Measurements from ENCODE around the gene PLEKHA4.
A peak's percentile ranks its signal among the peaks of the same experiment; 100 is the strongest.
"Not testable (repeated sequence)": the region's sequence is repeated elsewhere in the genome, so short reads cannot be mapped to it uniquely, and the experiment has no call there.

The PLEKHA4 gene, protein sequence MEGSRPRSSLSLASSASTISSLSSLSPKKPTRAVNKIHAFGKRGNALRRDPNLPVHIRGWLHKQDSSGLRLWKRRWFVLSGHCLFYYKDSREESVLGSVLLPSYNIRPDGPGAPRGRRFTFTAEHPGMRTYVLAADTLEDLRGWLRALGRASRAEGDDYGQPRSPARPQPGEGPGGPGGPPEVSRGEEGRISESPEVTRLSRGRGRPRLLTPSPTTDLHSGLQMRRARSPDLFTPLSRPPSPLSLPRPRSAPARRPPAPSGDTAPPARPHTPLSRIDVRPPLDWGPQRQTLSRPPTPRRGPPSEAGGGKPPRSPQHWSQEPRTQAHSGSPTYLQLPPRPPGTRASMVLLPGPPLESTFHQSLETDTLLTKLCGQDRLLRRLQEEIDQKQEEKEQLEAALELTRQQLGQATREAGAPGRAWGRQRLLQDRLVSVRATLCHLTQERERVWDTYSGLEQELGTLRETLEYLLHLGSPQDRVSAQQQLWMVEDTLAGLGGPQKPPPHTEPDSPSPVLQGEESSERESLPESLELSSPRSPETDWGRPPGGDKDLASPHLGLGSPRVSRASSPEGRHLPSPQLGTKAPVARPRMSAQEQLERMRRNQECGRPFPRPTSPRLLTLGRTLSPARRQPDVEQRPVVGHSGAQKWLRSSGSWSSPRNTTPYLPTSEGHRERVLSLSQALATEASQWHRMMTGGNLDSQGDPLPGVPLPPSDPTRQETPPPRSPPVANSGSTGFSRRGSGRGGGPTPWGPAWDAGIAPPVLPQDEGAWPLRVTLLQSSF

DNA sequence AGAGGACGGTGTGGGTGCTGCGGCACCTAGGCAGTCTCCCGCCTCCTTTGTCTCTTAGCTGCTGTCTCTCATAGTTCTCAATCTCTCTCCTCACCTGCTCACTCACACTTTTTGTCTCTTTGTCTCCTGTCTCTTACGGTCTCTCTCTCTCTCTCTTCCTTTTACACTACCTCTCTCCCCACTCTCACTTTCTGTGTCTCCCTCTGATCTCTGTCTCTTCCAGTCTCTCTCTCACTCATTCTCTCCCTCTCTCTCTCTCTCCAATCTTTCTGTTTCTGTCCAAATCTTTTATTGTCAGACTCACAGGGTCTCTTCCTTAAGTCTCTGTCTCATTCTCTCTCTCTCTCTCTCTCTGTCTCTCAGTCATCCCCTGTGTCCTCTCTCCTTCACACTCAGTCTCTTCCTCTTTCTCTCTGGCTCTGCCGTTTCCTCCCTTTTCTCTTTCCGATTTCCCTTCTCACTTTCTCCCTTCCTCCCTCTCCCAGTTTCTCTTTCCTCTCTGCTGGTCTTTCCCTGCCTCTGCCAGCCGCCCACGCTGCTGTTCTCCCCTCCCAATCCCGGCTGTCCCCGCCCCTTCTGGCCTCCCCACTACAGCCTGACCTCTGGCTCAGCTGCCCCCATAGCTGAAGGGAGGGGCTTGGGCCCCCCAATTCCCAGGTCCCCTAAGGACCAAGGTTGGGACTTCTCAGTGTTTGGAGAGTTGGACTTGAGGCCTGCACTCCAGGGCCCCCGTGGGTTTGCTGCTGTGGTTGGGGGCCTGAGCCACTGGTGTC is at the start of gene PLEKHA4:
TSS of gene PLEKHA4 (minus strand) at position 504 of the 773 bp plus-strand sequence. CDS start 997 bp downstream, outside the sequence.
- DNase-seq (ENCODE audit: extremely low read depth in 1 of 2, low read depth in 1 of 2): no peak

DNA sequence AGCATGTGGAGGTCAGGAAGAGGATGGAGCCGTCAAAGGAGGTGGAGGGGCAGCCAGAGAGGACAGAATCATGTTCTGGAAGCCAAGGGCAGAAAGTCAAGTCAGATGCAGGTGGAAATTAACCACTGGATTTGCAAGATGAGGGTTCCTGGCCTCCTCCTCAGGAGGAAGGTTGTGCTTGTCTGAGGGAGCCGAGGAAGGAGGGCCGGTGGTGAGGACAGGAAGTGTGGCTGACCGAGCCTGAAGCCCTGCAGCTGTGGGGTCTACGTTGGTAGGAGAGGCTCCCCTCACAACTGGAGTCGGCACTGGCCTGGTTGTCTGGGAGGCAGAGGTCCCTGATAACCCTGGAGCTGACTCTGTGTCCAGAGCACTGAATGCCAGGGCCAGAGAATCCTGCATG is 49.7 kb upstream of the PLEKHA4 start:
- no peak for DNase-seq (ENCODE audit: extremely low read depth in 1 of 2, low read depth in 1 of 2)

DNA sequence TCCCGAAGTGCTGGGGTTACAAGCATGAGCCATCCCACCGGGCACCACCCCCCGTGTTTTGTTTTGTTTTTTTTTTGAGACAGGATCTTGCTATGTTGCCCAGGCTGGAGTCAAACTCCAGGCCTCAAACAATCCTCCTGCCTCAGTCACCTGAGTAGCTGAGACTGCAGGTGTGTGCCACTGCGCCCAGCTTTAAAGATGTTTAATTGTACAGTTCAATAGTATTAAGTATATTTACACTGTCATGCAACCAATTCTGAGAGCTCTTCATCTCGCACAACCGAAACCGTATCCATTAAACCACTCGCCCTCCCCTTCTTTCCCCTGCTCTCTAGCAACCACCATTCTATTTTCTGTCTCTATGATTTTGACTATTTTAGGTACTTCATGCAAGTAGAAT is 47.3 kb upstream of the PLEKHA4 start:
- DNase-seq (ENCODE audit: extremely low read depth in 1 of 2, low read depth in 1 of 2): no peak

DNA sequence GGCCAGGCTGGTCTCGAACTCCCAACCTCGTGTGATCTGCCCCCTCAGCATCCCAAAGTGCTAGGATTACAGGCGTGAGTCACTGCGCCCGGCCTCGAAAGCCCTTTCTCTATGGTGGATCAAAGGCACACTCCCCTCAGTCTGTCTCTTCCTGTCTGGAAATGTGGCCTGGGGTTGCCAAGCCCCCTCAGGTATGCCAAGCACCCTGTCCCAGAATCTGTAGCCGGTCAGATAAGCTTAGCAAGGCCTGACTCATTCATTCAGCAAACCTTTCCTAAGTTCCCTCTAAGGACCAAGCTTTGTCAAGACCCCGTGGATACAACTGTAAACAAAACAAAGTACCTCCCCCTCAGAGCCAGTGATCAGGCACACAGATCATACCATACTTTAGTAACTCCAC is 45.8 kb upstream of the PLEKHA4 start:
- DNase-seq (ENCODE audit: extremely low read depth in 1 of 2, low read depth in 1 of 2): no peak

DNA sequence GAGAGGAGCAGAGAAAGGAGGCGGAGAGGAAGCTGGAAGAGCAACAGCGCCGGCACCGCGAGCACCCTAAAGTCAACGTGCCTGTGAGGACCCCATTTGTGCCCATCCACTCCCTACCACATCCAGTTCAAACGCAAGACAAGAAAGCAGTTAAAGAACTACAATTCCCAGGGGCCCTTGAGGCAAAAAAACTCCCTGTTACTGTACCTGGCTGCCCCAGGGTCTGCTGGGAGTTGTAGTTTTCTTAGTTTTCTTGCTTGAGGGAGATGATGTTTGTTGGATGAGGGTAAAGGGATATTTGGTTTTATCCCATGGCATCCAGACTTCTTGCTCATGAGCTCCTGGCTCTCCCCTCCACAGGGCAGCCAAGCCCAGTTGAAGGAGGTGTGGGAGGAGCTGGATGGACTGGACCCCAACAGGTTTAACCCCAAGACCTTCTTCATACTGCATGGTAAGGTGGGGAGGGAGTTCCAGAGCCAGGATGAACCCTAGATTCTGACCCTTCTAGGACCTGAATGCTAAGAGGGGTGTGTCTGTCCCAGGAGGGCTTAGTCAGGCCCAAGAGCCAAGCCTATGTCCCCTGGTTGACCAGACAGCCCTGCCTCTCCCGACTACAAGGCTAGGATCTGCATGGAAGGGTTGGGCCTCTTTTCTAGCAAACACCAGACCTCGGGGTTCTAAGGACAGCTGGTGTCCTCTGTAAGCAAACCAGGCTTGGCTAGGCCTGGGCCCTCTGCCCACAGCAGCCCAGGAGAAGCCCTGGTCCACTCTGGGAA is 44.9 kb upstream of the PLEKHA4 start:
- DNase-seq (ENCODE audit: extremely low read depth in 1 of 2, low read depth in 1 of 2): no peak

DNA sequence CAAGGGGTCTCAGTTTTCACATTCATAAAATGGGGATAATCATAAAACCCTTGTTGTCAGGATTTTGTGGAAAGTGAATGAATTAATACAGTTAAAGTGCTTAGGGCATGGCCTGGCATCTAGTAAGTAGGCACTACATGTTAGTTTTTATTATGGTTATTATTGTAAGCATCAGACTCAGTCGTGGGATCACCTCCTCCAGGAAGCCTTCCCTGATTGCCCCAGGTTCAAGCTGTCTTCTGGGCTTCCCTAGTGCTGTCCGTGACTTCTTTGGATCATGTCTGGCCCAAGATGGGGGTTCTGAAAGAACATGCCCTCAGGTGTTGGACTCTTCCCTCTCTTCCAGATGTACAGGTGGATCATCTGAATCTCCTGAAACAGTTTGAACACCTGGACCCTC is 42.4 kb upstream of the PLEKHA4 start:
- DNase-seq (ENCODE audit: extremely low read depth in 1 of 2, low read depth in 1 of 2): no peak

DNA sequence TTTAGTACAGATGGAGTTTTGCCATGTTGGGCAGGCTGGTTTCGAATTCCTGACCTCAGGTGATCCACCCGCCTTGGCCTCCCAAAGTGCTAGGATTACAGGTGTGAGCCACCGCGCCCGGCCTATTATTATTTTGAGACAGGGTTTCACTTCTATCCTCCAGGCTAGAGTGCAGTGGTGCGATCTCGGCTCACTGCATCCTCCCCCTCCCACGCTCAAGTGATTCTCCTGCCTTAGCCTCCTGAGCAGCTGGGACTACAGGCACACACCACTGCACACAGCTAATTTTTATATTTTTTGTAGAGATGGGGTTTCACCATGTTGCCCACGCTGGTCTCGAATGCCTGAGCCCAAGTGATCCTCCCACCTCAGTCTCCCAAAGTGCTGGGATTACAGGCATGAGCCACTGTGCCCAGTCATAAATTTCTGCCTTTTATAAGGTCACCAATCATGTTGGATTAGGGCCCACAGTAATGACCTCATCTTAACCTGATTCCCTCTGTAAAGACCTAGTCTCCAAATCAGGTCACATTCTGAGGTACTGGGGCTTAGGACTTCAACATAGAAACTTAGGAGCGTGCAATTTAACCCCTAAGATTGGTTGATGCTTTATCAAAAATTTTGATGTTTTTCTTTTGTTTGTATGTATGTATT is 41.1 kb upstream of the PLEKHA4 start:
- not testable (repeated sequence) for DNase-seq (ENCODE audit: extremely low read depth in 1 of 2, low read depth in 1 of 2)

DNA sequence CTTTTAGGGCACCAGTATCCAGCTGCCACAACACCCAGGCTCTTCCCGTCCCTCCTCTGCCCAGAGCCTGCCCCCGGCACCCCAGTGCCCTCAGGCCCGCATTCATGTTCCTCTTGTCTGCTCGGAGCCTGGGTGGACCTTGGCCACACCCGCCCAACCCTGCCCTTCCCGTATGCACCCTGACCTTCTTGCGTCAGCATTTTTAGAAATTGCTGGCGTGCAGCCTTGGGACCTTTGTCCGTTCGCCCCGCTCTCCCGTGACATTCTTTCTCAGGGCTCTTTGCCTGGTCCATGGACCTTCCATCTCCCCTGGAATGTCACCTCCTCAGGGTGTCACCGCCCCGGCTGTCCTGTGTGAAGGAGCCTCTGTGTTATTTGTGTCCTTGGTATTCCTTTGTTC is 39.3 kb upstream of the PLEKHA4 start:
- DNase-seq (ENCODE audit: extremely low read depth in 1 of 2, low read depth in 1 of 2): no peak

DNA sequence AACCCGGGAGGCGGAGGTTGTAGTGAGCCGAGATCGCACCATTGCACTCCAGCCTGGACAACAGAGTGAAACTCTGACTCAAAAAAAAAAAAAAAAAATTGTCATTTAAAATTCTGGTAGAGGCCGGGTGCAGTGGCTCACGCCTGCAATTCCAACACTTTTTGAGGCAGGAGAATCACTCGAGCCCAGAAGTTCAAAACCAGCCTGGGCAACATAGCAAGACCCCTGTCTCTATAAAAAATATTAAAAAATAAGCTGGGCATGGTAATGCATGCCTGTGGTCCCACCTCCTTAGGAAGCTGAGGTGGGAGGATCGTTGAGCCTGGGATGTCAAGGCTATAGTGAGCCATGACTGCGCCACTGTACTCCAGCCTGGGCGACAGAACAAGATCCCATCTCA is 37.9 kb upstream of the PLEKHA4 start:
- DNase-seq (ENCODE audit: extremely low read depth in 1 of 2, low read depth in 1 of 2): no peak

DNA sequence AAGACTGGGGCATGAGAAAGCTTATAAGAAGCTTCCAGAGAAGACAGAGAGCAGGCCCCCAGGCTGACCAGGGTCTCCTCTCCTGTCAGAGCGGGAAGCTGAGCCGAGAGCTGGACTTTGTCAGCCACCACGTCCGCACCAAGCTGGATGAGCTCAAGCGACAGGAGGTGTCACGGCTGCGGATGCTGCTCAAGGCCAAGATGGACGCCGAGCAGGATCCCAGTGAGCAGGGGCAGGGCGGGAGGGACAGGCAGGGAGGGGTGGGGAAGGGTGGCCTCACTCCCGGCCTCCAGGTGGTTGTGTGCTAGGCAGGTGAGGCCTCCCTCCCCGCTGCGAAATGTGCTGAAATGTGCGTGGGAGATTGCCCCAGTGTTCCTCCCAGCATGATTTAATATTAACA is 37.2 kb upstream of the PLEKHA4 start:
- no peak for DNase-seq (ENCODE audit: extremely low read depth in 1 of 2, low read depth in 1 of 2)

DNA sequence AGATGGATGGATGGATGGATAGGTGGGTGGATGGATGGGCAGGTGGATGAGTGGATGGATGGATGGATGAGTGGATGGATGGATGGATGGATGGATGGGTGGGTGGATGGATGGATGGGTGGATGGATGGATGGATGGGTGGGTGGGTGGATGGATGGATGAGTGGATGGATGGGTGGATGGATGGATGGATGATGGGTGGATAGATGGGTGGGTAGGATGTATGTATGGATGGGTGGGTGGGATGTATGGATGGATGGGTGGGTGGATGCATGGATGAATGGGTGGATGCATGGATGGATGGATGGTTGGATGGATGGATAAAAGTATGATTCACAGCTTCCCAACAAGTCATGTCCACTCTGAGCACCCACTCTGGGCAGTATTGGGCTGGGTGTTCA is 35.4 kb upstream of the PLEKHA4 start:
- not testable (repeated sequence) for DNase-seq (ENCODE audit: extremely low read depth in 1 of 2, low read depth in 1 of 2)

DNA sequence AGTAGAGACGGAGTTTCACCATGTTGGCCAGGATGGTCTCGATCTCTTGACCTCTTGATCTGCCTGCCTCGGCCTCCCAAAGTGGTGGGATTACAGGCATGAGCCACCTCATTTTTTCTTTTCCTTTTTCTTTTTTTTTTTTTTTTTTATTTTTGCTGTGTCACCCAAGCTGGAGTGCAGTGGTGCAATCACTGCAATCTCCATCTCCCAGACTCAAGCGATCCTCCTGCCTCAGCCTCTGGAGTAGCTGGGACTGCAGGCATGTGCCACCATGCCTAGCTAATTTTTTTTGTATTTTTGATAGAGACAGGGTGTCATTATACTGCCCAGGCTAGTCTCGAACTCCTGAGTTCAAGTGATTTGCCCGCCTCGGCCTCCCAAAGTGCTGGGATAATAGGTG is 33.9 kb upstream of the PLEKHA4 start:
- DNase-seq (ENCODE audit: extremely low read depth in 1 of 2, low read depth in 1 of 2): not testable (repeated sequence)

DNA sequence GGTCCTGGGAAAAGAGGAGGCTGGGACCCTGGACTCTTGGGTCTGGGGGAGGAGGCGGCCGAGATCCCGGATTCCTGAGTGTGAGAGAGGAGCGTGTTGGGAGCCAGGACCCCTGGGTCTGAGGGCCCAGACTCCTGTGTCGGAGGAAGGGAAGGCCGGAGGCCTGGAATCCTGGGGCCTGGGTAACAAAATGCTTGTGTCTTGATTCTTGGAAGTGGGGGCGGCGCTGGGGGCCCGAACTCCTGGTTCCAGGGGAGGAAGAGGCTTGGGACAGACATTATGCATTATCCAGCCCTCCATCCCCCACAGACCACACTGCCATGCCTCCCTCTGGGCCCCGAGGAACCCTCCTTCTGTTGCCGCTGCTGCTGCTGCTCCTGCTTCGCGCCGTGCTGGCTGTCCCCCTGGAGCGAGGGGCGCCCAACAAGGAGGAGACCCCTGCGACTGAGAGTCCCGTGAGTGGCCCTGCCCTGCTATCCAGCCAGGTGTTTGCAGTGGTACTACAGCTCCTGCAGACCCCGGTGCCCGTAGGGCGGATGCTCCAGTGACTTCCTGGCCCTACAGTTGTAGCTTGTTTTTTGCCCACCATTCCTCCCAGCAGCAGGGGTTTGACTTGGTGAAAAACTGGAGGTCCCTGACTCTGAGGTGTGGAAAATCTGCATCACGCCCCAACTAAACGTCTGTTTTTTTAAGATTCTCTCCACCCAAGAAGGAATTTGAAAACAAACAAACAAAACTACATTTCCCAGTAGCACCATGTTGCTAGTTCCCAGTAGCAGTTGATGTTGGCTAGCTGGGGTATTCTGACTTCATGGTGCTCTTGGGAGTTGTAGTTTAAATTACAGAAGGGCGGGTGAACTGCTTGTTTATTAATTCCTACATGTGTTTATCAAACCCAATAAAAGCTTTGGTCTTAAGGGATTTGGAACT is 32.3 kb upstream of the PLEKHA4 start:
- no peak for DNase-seq (ENCODE audit: extremely low read depth in 1 of 2, low read depth in 1 of 2)

DNA sequence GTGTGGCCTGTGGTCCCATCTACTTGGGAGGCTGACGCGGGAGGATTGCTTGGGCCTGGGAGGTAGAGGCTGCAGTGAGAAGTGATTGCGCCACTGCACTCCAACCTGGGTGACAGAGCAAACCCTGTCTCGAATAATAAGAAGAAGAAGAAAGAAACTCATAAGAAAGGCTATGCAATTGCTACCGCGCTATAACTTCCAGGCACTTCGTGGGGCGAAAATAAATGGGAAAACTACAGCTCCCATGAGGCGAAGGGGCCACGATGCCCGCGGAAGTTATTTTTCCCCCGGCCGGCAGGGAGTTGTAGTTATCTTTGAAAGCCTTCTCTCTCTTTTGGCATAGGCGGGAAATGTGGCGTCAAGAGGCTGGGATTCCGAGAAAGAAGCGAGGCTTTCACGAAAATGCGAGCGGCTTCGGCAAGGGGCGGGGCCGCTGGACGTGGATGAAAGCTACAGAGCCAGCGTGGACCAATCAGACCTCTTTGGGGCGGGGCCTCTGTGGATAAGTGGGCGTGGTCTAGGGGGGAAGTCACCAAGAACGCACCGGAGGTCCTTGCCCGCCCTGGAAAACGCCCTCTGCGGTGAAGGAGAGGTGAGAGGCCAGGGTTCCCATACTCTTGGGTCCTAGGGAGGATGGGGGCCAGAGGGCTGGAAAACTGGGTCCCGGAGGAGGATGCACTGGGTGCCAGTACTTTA is 31.5 kb upstream of the PLEKHA4 start, which contains the start of gene NUCB1:
TSS of gene NUCB1 (plus strand) at position 532 of the 696 bp plus-strand sequence. CDS start 485 bp downstream, outside the sequence.
- peak; percentile 95 to 98 for DNase-seq (ENCODE audit: extremely low read depth in 1 of 2, low read depth in 1 of 2)

DNA sequence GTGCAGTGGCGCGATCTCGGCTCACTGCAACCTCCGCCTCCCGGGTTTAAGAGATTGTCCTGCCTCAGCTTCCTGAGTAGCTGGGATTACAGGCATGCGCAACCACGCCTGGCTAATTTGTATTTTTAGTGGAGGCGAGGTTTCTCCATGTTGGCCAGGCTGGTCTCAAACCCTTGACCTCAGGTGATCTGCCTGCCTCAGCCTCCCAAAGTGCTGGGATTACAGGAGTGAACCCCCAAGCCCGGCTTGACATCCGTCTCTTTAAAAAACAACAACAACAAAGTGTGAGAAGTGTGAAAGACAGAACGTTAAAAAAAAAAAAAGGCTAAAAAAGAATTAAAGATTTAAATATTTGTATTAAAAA is 31.0 kb upstream of the PLEKHA4 start:
- not testable (repeated sequence) for DNase-seq (ENCODE audit: extremely low read depth in 1 of 2, low read depth in 1 of 2)

DNA sequence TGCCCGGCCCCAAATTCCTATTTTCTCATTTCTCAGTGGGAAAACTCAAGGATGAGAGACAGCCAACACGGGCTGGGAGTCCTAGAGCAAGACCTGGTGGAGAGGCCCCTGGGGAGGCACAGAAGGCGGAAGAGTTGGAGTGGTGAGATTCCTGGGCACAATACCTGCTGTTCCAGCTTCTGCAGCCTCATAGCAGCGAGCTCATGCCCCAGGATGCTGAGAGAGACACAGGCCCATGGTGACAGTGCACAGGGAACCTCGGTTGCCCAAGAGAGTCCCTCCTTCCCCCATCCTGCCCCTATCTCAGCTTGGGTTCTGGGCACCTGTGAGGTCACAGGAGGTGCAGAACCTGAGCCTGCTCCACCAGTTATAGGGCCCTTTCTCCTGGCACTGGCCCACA is 28.8 kb upstream of the PLEKHA4 start:
- DNase-seq (ENCODE audit: extremely low read depth in 1 of 2, low read depth in 1 of 2): no peak

DNA sequence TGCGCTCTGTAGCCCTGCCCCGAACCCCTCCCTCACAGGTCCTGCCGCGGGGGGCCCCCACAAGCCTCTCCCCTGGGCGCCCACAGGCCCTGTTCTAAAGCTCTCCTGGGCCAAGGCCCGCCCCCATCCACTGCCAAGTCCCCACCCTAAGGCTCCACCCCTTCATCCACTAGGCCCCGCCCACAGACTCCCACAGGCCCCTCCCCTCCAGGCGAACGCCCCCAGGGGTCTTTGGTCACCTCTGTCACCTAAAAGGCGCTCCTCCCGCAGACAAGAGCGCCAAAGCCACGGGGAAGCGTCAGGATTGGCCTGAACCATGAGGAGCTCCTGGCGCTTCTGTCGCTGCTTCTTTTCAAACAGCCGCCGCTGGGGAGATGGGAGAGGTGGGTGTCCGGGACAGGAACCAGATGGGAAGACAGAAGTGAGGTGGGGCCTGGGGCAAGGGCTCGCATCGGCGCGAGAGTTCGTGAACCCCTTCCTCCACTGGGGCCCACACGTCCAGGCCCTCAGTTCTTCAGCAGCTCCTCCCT is 27.8 kb upstream of the PLEKHA4 start:
- DNase-seq (ENCODE audit: extremely low read depth in 1 of 2, low read depth in 1 of 2): no peak

DNA sequence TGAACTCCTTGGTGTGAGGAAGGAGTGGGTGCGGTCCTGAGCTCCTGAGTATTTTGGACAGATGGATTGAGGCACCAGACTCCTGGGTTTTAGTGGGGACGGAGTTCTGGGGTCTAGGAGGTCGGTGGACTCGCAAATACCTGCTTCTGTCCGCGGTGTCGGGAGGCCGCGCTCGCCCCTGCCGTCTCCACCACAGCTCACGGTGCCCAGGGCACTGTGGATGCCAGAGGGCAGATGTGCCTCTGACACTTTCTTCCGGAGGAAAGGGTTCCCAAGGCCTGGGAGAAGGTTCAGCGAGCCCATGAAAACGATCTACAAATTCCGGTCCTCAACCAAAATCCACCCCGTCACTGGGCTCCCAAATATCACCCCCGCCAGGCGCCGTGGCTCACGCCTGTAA is 26.8 kb upstream of the PLEKHA4 start:
- DNase-seq (ENCODE audit: extremely low read depth in 1 of 2, low read depth in 1 of 2): no peak

Measured in activated CD8-positive, alpha-beta memory T cell treated with anti-CD3 and anti-CD28 coated beads for 1 hour (primary cell).